Heart left ventricle (tissue), 13 donors: ENCODE data around the gene PARD3.

Source experiments
- POLR2A ChIP-seq, 2 donors: fragments of 450-650 bp; IDR thresholded peaks; one replicate each; pipeline ENCODE4 v1.6.1; 2017; ENCODE audit warnings: antibody characterized with exemption in 2 of 2, mild to moderate bottlenecking in 2 of 2, moderate library complexity in 2 of 2
- TF ChIP-seq, protein P1 (sequence below), 12 donors: fragments of 200-600 bp; sonication (generic) in 4 of 12; IDR thresholded peaks; one replicate each; pipeline versions ENCODE4 v1.5.0 to v1.8.0; 2018 to 2022; ENCODE audit warnings: antibody characterized with exemption in 12 of 12, mild to moderate bottlenecking in 5 of 12
- donor health status: ischemic (EF 13 %, LVEDD 7.1; RV severe dilation, severe dysfunction).
- donor health status: DM: no; HTN: yes; CAD: no.
- donor health status: DM: no; HTN: no; CAD: no.
- donor health status: ischemic (EF 25% LVEDD 6.9; RV normal size, moderate dysfunction).
- donor health status: ischemic (EF 25% LVEDD 5.7; RV mildly dilated, moderate dysfunction).
- donor health status: ischemic (EF 35%, LVEDD 5.7; RV mildly dilated, moderate dysfunction).
- donor health status: nonischemic (EF 11% LVEDD 7.7; RV severe dilation, severe dysfunction).
- donor health status: DM: yes; HTN: yes; CAD: no.
- donor health status: PGD.
- donor health status: ischemic (EF 29% LVEDD 5.4; RV normal size, mild dysfunction).
- donor health status: nonischemic (EF 23%, LVEDD 6.1; RV moderate dilation, normal function).

DNA sequence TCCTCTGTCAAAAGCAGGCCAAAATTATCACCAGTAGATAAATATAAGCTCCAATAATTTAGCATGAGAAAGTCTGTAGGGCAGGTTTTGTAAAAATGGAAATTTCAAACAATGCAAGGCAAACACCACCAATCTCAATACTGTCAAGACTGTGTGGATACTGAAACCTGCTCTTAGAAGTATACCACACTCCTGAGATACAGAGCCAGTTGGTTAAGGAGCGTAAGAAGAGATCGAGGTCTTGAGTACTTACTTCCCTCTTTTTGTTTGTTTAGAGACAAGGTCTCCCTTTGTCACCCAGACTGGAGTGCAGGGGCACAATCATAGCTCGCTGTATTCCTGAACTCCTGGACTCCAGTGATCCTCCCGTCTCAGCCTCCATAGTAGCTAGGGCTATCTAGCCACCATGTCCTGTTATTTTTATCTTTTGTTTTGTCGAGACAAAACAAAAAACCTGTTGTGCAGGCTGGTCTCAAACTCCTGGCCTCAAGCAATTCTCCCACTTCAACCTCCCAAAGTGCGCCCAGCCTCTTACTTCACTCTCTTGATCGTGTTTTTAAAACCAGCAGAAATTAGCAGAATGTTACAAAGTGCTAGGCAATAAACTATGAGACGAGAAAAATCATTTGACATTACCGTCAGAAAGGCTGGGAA is 205.7 kb downstream of the PARD3 start:
- TF ChIP-seq, protein P1, sequence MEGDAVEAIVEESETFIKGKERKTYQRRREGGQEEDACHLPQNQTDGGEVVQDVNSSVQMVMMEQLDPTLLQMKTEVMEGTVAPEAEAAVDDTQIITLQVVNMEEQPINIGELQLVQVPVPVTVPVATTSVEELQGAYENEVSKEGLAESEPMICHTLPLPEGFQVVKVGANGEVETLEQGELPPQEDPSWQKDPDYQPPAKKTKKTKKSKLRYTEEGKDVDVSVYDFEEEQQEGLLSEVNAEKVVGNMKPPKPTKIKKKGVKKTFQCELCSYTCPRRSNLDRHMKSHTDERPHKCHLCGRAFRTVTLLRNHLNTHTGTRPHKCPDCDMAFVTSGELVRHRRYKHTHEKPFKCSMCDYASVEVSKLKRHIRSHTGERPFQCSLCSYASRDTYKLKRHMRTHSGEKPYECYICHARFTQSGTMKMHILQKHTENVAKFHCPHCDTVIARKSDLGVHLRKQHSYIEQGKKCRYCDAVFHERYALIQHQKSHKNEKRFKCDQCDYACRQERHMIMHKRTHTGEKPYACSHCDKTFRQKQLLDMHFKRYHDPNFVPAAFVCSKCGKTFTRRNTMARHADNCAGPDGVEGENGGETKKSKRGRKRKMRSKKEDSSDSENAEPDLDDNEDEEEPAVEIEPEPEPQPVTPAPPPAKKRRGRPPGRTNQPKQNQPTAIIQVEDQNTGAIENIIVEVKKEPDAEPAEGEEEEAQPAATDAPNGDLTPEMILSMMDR (IDR thresholded peaks at IDR 0.05), result no peak
- no peak for TF ChIP-seq POLR2A (IDR thresholded peaks at IDR 0.05)
